Stimulated activated CD4-positive, alpha-beta T cell treated with anti-CD3 and anti-CD28 coated beads, TNF-alpha, amount 100 ng/mL, for 48 hours (primary cell): Measurements from ENCODE around the gene TNNT1.
"Not testable (repeated sequence)": the region's sequence is repeated elsewhere in the genome, so short reads cannot be mapped to it uniquely, and the experiment has no call there.

ENCODE experiments used
- DNase-seq, 3 donors: peaks; one replicate each; pipeline ENCODE4 v3.0.0-alpha.2; 2020; ENCODE audit warnings: low read depth in 3 of 3

The TNNT1 gene

GRCh38 chr19:55109527-55110291 lies 39.3 kb downstream of the TNNT1 start:
- DNase-seq: no peak

GRCh38 chr19:55107252-55107651 lies 41.8 kb downstream of the TNNT1 start:
- DNase-seq: not testable (repeated sequence)

- no peak for DNase-seq
These were observed 42.4 kb downstream of the TNNT1 start for GRCh38 chr19:55106591-55106990.

- DNase-seq: no peak
These were observed 43.8 kb downstream of the TNNT1 start for GRCh38 chr19:55105237-55105636.

GRCh38 chr19:55103190-55103589 lies 45.8 kb downstream of the TNNT1 start:
- DNase-seq: no peak

GRCh38 chr19:55101261-55101660 lies 47.7 kb downstream of the TNNT1 start:
- no peak for DNase-seq

- no peak for DNase-seq
These were observed 49.2 kb downstream of the TNNT1 start for GRCh38 chr19:55099557-55100506.

- no peak for DNase-seq
These were observed 50.1 kb downstream of the TNNT1 start for GRCh38 chr19:55098716-55099556.

- DNase-seq: no peak
These were observed 50.9 kb downstream of the TNNT1 start for GRCh38 chr19:55097864-55098715.

GRCh38 chr19:55096061-55096701 lies 52.8 kb downstream of the TNNT1 start:
- no peak for DNase-seq

- no peak for DNase-seq
These were observed 53.5 kb downstream of the TNNT1 start for GRCh38 chr19:55095260-55096060.

GRCh38 chr19:55094456-55095259 lies 54.3 kb downstream of the TNNT1 start:
- DNase-seq: no peak

- no peak for DNase-seq
These were observed 56.3 kb downstream of the TNNT1 start for GRCh38 chr19:55092423-55093318.

- no peak for DNase-seq
These were observed 57.1 kb downstream of the TNNT1 start for GRCh38 chr19:55091955-55092354.

GRCh38 chr19:55091126-55091910 lies 57.7 kb downstream of the TNNT1 start:
- DNase-seq: no peak

GRCh38 chr19:55090564-55090963 lies 58.4 kb downstream of the TNNT1 start:
- DNase-seq: no peak
